ENCODE results near the gene PHACTR2.
A peak's percentile ranks its signal among the peaks of the same experiment; 100 is the strongest.

Gene PHACTR2

GRCh38 chr6:143743301-143744166 is 65.8 kb downstream of the PHACTR2 start:
- peak; percentile 74 for DNase-seq

GRCh38 chr6:143744551-143745165 is 66.9 kb downstream of the PHACTR2 start:
- DNase-seq, result peak; percentile 37

- peak; percentile 19 for DNase-seq
Measured at GRCh38 chr6:143745166-143746133, 67.7 kb downstream of the PHACTR2 start.

GRCh38 chr6:143746202-143747119 is 68.7 kb downstream of the PHACTR2 start:
- no peak for DNase-seq

- DNase-seq, result no peak
Measured at GRCh38 chr6:143747347-143747842, 69.6 kb downstream of the PHACTR2 start.

GRCh38 chr6:143749891-143750290 is 72.1 kb downstream of the PHACTR2 start:
- DNase-seq, result no peak

- DNase-seq, result no peak
Measured at GRCh38 chr6:143750877-143751276, 73.1 kb downstream of the PHACTR2 start.

- DNase-seq, result no peak
Measured at GRCh38 chr6:143752459-143752858, 74.7 kb downstream of the PHACTR2 start.

GRCh38 chr6:143753678-143754077 is 75.9 kb downstream of the PHACTR2 start:
- DNase-seq, result no peak

GRCh38 chr6:143754204-143754603 is 76.4 kb downstream of the PHACTR2 start:
- DNase-seq, result no peak

- no peak for DNase-seq
Measured at GRCh38 chr6:143755301-143755744, 77.6 kb downstream of the PHACTR2 start.

- DNase-seq, result no peak
Measured at GRCh38 chr6:143757346-143757832, 79.6 kb downstream of the PHACTR2 start.

GRCh38 chr6:143758551-143758950 is 80.8 kb downstream of the PHACTR2 start:
- DNase-seq, result no peak

GRCh38 chr6:143759666-143760065 is 81.9 kb downstream of the PHACTR2 start:
- no peak for DNase-seq

GRCh38 chr6:143761074-143761473 is 83.3 kb downstream of the PHACTR2 start:
- no peak for DNase-seq

- no peak for DNase-seq
Measured at GRCh38 chr6:143762126-143762525, 84.4 kb downstream of the PHACTR2 start.

GRCh38 chr6:143765422-143766184 is 87.8 kb downstream of the PHACTR2 start:
- DNase-seq, result no peak

GRCh38 chr6:143766185-143766553 is 88.4 kb downstream of the PHACTR2 start:
- no peak for DNase-seq

GRCh38 chr6:143767433-143767832 is 89.7 kb downstream of the PHACTR2 start:
- DNase-seq, result no peak
